ENCODE measurements around the gene GM2A. TPM values are rescaled to one million over a fixed set of nuclear protein-coding genes. Genes with fewer than 3 reads are reported as not detected.
A peak's percentile ranks its signal among the peaks of the same experiment; 100 is the strongest.

The GM2A gene
- total RNA-seq, 4 donors from 2014 or later = 28.3 to 32.0 (median 30.1) TPM

- peaks cover 96 to 100% (median 99%) of the 10 kb centered on the region in 4 donors for H3K4me1 ChIP-seq
- no peak for DNase-seq (ENCODE audit: extremely low spot score)
- H3K36me3 ChIP-seq = peaks cover 0 to 9% (median 0%) of the 10 kb centered on the region in 4 donors
- H3K9me3 ChIP-seq = no peaks in the 10 kb centered on the region
- no peak for TF ChIP-seq EP300 (IDR thresholded peaks at IDR 0.05)
- TF ChIP-seq POLR2A (IDR thresholded peaks at IDR 0.05; ENCODE audit: low read depth) = no peak
- TF ChIP-seq CTCF (IDR thresholded peaks at IDR 0.05) = no peak
- no peak for TF ChIP-seq POLR2AphosphoS5 (IDR thresholded peaks at IDR 0.05)
- peak overlapping the region; percentile 91 to 97 (median 96) for H3K27ac ChIP-seq (replicated peaks in 1 of 4)
- intact Hi-C loops (cut with DNase I) = no loop called here
- WGBS = 62% methylated on average over 6 of the region's 6 CpGs
- H3K4me3 ChIP-seq = no peak overlapping the region
- H3K27me3 ChIP-seq = no peaks in the 10 kb centered on the region
Observed at GRCh38 chr5:151218177-151218576, 34.8 kb upstream of the GM2A start.

GRCh38 chr5:151219138-151219537, 33.8 kb upstream of the GM2A start:
- no peak overlapping the region for H3K4me3 ChIP-seq
- intact Hi-C loops (cut with DNase I) = no loop called here
- 88% methylated on average over 9 of the region's 9 CpGs for WGBS
- DNase-seq (ENCODE audit: extremely low spot score) = no peak
- H3K27ac ChIP-seq (replicated peaks in 1 of 4) = peak overlapping the region; percentile 91 to 97 (median 96)
- H3K9me3 ChIP-seq = no peaks in the 10 kb centered on the region
- H3K27me3 ChIP-seq = no peaks in the 10 kb centered on the region
- TF ChIP-seq EP300 (IDR thresholded peaks at IDR 0.05) (no peak), CTCF (IDR thresholded peaks at IDR 0.05) (no peak), POLR2AphosphoS5 (IDR thresholded peaks at IDR 0.05) (no peak), POLR2A (IDR thresholded peaks at IDR 0.05; ENCODE audit: low read depth) (no peak)
- H3K36me3 ChIP-seq = peaks cover 0 to 9% (median 0%) of the 10 kb centered on the region in 4 donors
- peaks cover 87 to 95% (median 91%) of the 10 kb centered on the region in 4 donors for H3K4me1 ChIP-seq

DNA sequence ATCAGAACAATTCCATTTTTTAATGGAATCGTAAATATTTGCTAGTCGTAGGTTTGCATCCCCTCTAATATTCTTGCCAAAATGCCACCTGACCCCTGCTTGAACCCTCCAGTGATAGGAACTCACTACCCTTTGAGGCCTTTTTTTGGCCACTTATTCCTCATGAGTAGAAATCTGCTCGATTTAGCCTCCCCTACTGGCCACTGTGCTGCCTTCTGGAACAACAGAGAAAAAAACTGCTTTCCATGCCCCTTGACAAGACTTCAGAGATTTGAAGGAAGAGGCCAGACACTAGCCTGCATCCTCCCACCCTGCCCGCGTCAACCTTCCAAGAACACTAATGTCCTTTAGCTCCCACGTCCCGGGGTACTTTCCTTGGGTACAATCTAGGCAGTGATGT, 33.2 kb upstream of the GM2A start:
- Histone ChIP-seq H3K27ac (replicated peaks in 1 of 4) (peak overlapping the region; percentile 91 to 97 (median 96)), H3K4me1 (peaks cover 88 to 95% (median 91%) of the 10 kb centered on the region in 4 donors), H3K4me3 (peak overlapping the region in 1 of 4 donors; percentile 99), H3K27me3 (no peaks in the 10 kb centered on the region), H3K9me3 (no peaks in the 10 kb centered on the region), H3K36me3 (peaks cover 0 to 9% (median 0%) of the 10 kb centered on the region in 4 donors)
- TF ChIP-seq POLR2AphosphoS5 (IDR thresholded peaks at IDR 0.05) (no peak), CTCF (IDR thresholded peaks at IDR 0.05) (peak; percentile 12 to 34 (median 29)), POLR2A (IDR thresholded peaks at IDR 0.05; ENCODE audit: low read depth) (no peak), EP300 (IDR thresholded peaks at IDR 0.05) (no peak)
- DNase-seq (ENCODE audit: extremely low spot score) = no peak
- intact Hi-C loops (cut with DNase I) = no loop called here
- 57% methylated on average over 7 of the region's 7 CpGs for WGBS

- Histone ChIP-seq H3K36me3 (peaks cover 0 to 2% (median 0%) of the 10 kb centered on the region in 4 donors), H3K4me3 (peak overlapping the region; percentile 89 to 99 (median 97)), H3K27me3 (no peaks in the 10 kb centered on the region), H3K4me1 (peaks cover 73 to 77% (median 74%) of the 10 kb centered on the region in 4 donors), H3K9me3 (no peaks in the 10 kb centered on the region), H3K27ac (replicated peaks in 1 of 4) (peak overlapping the region; percentile 91 to 97 (median 96))
- no peak for DNase-seq (ENCODE audit: extremely low spot score)
- TF ChIP-seq EP300 (IDR thresholded peaks at IDR 0.05) (no peak), CTCF (IDR thresholded peaks at IDR 0.05) (no peak), POLR2AphosphoS5 (IDR thresholded peaks at IDR 0.05) (peak in 1 of 2 donors; percentile 36), POLR2A (IDR thresholded peaks at IDR 0.05; ENCODE audit: low read depth) (no peak)
- 21% methylated on average over 3 of the region's 3 CpGs for WGBS
- intact Hi-C loops (cut with DNase I) = no loop called here
Observed at GRCh38 chr5:151221574-151221973, 31.4 kb upstream of the GM2A start.

Measured in esophagus muscularis mucosa (tissue), 4 donors.